ENCODE results near the gene ATP8B2. TPM values are rescaled to one million over a fixed set of nuclear protein-coding genes. Genes with fewer than 3 reads are reported as not detected.

Gene ATP8B2
- total RNA-seq, 1 donor from 2014 or later: 71.6 TPM

- H3K27me3 ChIP-seq (ENCODE audit: insufficient read depth, low read length): no peaks in the 10 kb centered on the region
- H4K20me1 ChIP-seq (ENCODE audit: insufficient read depth, low read length): peaks cover 48% of the 10 kb centered on the region
- H2AFZ ChIP-seq (ENCODE audit: low read depth, low read length): no peak overlapping the region
- peaks cover 45% of the 10 kb centered on the region for H3K36me3 ChIP-seq (ENCODE audit: insufficient read depth, low read length)
- no peaks in the 10 kb centered on the region for H3K27me3 Mint-ChIP-seq (ENCODE audit: low read depth, unreplicated experiment)
- H3K36me3 Mint-ChIP-seq (ENCODE audit: low read depth, unreplicated experiment): peaks cover 49% of the 10 kb centered on the region
- peak overlapping the region; percentile 30 for H3K4me3 Mint-ChIP-seq (ENCODE audit: unreplicated experiment)
- peaks cover 5% of the 10 kb centered on the region for H3K4me1 Mint-ChIP-seq (ENCODE audit: low read depth, unreplicated experiment)
- no peak for DNase-seq (ENCODE audit: low read depth)
- no peaks in the 10 kb centered on the region for H3K9me3 ChIP-seq (ENCODE audit: insufficient read depth, low read depth, low read length)
- FAIRE-seq: no peak
- no peak overlapping the region for H3K27ac Mint-ChIP-seq (ENCODE audit: unreplicated experiment)
- H3K4me1 ChIP-seq (ENCODE audit: insufficient read depth, low read length): peaks cover 10% of the 10 kb centered on the region
- H3K4me2 ChIP-seq (ENCODE audit: low read length): no peak overlapping the region
- H3K27ac ChIP-seq (ENCODE audit: low read depth, low read length): no peak overlapping the region
- TF ChIP-seq, protein P1, sequence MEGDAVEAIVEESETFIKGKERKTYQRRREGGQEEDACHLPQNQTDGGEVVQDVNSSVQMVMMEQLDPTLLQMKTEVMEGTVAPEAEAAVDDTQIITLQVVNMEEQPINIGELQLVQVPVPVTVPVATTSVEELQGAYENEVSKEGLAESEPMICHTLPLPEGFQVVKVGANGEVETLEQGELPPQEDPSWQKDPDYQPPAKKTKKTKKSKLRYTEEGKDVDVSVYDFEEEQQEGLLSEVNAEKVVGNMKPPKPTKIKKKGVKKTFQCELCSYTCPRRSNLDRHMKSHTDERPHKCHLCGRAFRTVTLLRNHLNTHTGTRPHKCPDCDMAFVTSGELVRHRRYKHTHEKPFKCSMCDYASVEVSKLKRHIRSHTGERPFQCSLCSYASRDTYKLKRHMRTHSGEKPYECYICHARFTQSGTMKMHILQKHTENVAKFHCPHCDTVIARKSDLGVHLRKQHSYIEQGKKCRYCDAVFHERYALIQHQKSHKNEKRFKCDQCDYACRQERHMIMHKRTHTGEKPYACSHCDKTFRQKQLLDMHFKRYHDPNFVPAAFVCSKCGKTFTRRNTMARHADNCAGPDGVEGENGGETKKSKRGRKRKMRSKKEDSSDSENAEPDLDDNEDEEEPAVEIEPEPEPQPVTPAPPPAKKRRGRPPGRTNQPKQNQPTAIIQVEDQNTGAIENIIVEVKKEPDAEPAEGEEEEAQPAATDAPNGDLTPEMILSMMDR (IDR thresholded peaks at IDR 0.05; ENCODE audit: insufficient read depth, low read depth, low read length): no peak
- no peak for TF ChIP-seq EZH2 (IDR thresholded peaks at IDR 0.05; ENCODE audit: insufficient read depth, low read length)
- H3K4me3 ChIP-seq (ENCODE audit: insufficient read depth, low read depth, low read length): no peak overlapping the region
- H3K9me3 Mint-ChIP-seq (ENCODE audit: unreplicated experiment): no peaks in the 10 kb centered on the region
- no peak overlapping the region for H3K9ac ChIP-seq (ENCODE audit: low read length)
- H3K79me2 ChIP-seq (ENCODE audit: insufficient read depth, low read length): no peaks in the 10 kb centered on the region
Measured at GRCh38 chr1:154347961-154348360, 22.6 kb downstream of the ATP8B2 start.

- no peak for TF ChIP-seq EZH2 (IDR thresholded peaks at IDR 0.05; ENCODE audit: insufficient read depth, low read length)
- TF ChIP-seq, protein P1 (IDR thresholded peaks at IDR 0.05; ENCODE audit: insufficient read depth, low read depth, low read length): no peak
- H3K79me2 ChIP-seq (ENCODE audit: insufficient read depth, low read length): no peaks in the 10 kb centered on the region
- peaks cover 39% of the 10 kb centered on the region for H3K36me3 ChIP-seq (ENCODE audit: insufficient read depth, low read length)
- Mint-ChIP-seq H3K36me3 (ENCODE audit: low read depth, unreplicated experiment) (peaks cover 43% of the 10 kb centered on the region), H3K4me1 (ENCODE audit: low read depth, unreplicated experiment) (peaks cover 11% of the 10 kb centered on the region), H3K27me3 (ENCODE audit: low read depth, unreplicated experiment) (no peaks in the 10 kb centered on the region), H3K4me3 (ENCODE audit: unreplicated experiment) (no peak overlapping the region), H3K27ac (ENCODE audit: unreplicated experiment) (no peak overlapping the region), H3K9me3 (ENCODE audit: unreplicated experiment) (no peaks in the 10 kb centered on the region)
- no peaks in the 10 kb centered on the region for H3K27me3 ChIP-seq (ENCODE audit: insufficient read depth, low read length)
- no peak overlapping the region for H3K27ac ChIP-seq (ENCODE audit: low read depth, low read length)
- no peak overlapping the region for H2AFZ ChIP-seq (ENCODE audit: low read depth, low read length)
- H3K4me1 ChIP-seq (ENCODE audit: insufficient read depth, low read length): peaks cover 13% of the 10 kb centered on the region
- FAIRE-seq: no peak
- H4K20me1 ChIP-seq (ENCODE audit: insufficient read depth, low read length): peaks cover 42% of the 10 kb centered on the region
- H3K4me2 ChIP-seq (ENCODE audit: low read length): no peak overlapping the region
- H3K9me3 ChIP-seq (ENCODE audit: insufficient read depth, low read depth, low read length): no peaks in the 10 kb centered on the region
- no peak overlapping the region for H3K9ac ChIP-seq (ENCODE audit: low read length)
- DNase-seq (ENCODE audit: low read depth): no peak
- no peak overlapping the region for H3K4me3 ChIP-seq (ENCODE audit: insufficient read depth, low read depth, low read length)
Measured at GRCh38 chr1:154348429-154349076, 23.2 kb downstream of the ATP8B2 start.

DNA sequence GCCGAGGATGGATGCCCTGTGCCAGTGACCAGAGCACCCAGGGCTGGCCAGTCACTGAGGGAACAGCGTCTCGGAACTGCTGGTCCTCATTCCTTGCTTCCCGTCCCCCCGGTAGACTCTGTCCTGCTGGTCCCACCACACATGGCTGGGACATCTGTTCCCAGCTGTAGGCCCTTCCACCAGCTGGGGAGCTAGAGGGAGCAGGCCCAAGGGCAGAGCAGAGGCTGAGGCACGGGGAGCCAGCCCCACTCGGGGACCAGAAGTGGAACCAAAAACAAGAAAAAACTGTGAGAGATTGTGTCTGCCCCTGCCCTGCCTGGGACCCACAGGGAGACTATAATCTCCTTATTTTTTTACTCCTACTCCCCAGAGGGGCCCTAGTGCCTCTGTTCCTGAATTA is 23.8 kb downstream of the ATP8B2 start:
- no peaks in the 10 kb centered on the region for H3K79me2 ChIP-seq (ENCODE audit: insufficient read depth, low read length)
- Mint-ChIP-seq H3K27ac (ENCODE audit: unreplicated experiment) (no peak overlapping the region), H3K27me3 (ENCODE audit: low read depth, unreplicated experiment) (peaks cover 3% of the 10 kb centered on the region), H3K9me3 (ENCODE audit: unreplicated experiment) (no peaks in the 10 kb centered on the region), H3K4me1 (ENCODE audit: low read depth, unreplicated experiment) (peaks cover 16% of the 10 kb centered on the region), H3K36me3 (ENCODE audit: low read depth, unreplicated experiment) (peaks cover 38% of the 10 kb centered on the region), H3K4me3 (ENCODE audit: unreplicated experiment) (no peak overlapping the region)
- no peak for TF ChIP-seq EZH2 (IDR thresholded peaks at IDR 0.05; ENCODE audit: insufficient read depth, low read length)
- TF ChIP-seq, protein P1 (IDR thresholded peaks at IDR 0.05; ENCODE audit: insufficient read depth, low read depth, low read length): no peak
- H3K9ac ChIP-seq (ENCODE audit: low read length): no peak overlapping the region
- no peaks in the 10 kb centered on the region for H3K9me3 ChIP-seq (ENCODE audit: insufficient read depth, low read depth, low read length)
- H4K20me1 ChIP-seq (ENCODE audit: insufficient read depth, low read length): peaks cover 42% of the 10 kb centered on the region
- H3K27ac ChIP-seq (ENCODE audit: low read depth, low read length): no peak overlapping the region
- no peaks in the 10 kb centered on the region for H3K27me3 ChIP-seq (ENCODE audit: insufficient read depth, low read length)
- H3K4me3 ChIP-seq (ENCODE audit: insufficient read depth, low read depth, low read length): no peak overlapping the region
- H3K4me2 ChIP-seq (ENCODE audit: low read length): no peak overlapping the region
- FAIRE-seq (no peak), DNase-seq (ENCODE audit: low read depth) (no peak)
- no peak overlapping the region for H2AFZ ChIP-seq (ENCODE audit: low read depth, low read length)
- H3K36me3 ChIP-seq (ENCODE audit: insufficient read depth, low read length): peaks cover 34% of the 10 kb centered on the region
- H3K4me1 ChIP-seq (ENCODE audit: insufficient read depth, low read length): peaks cover 13% of the 10 kb centered on the region

Data from astrocyte (in vitro differentiated cells and primary cell).